Measurements from ENCODE around the gene OSCAR. TPM values are rescaled to one million over a fixed set of nuclear protein-coding genes. Genes with fewer than 3 reads are reported as not detected.

OSCAR gene
- polyA plus RNA-seq (ENCODE audit: insufficient read length in 4 of 4): under 1 TPM; 0.30 to 0.47 (median 0.36) TPM

GRCh38 chr19:54100561-54100960 is at the start of gene OSCAR:
TSS of gene OSCAR (minus strand) at chr19:54100803. CDS start at chr19:54100792, 11 bp downstream.
- DNase-seq (ENCODE audit: low read depth in 4 of 4, low spot score in 2 of 4): no peak

- DNase-seq (ENCODE audit: low read depth in 4 of 4, low spot score in 2 of 4): no peak
Measured at GRCh38 chr19:54149021-54149812, 48.6 kb upstream of the OSCAR start.

GRCh38 chr19:54148158-54148557 is 47.6 kb upstream of the OSCAR start:
- DNase-seq (ENCODE audit: low read depth in 4 of 4, low spot score in 2 of 4): no peak

GRCh38 chr19:54147676-54148075 is 47.1 kb upstream of the OSCAR start:
- no peak for DNase-seq (ENCODE audit: low read depth in 4 of 4, low spot score in 2 of 4)

- no peak for DNase-seq (ENCODE audit: low read depth in 4 of 4, low spot score in 2 of 4)
Measured at GRCh38 chr19:54145541-54146158, 45.0 kb upstream of the OSCAR start.

GRCh38 chr19:54142166-54142780 is 41.7 kb upstream of the OSCAR start:
- DNase-seq (ENCODE audit: low read depth in 4 of 4, low spot score in 2 of 4): no peak

GRCh38 chr19:54141356-54141755 is 40.8 kb upstream of the OSCAR start:
- DNase-seq (ENCODE audit: low read depth in 4 of 4, low spot score in 2 of 4): no peak

GRCh38 chr19:54138489-54139256 is 38.1 kb upstream of the OSCAR start:
- no peak for DNase-seq (ENCODE audit: low read depth in 4 of 4, low spot score in 2 of 4)

GRCh38 chr19:54137699-54138488 is 37.3 kb upstream of the OSCAR start, which contains the start of gene CNOT3:
TSS of gene CNOT3 (plus strand) at chr19:54137762. CDS start at chr19:54142979, 5,217 bp downstream.
- no peak for DNase-seq (ENCODE audit: low read depth in 4 of 4, low spot score in 2 of 4)

- DNase-seq (ENCODE audit: low read depth in 4 of 4, low spot score in 2 of 4): peak; percentile 98 to 100 (median 99)
Measured at GRCh38 chr19:54136864-54137698, 36.5 kb upstream of the OSCAR start.

- DNase-seq (ENCODE audit: low read depth in 4 of 4, low spot score in 2 of 4): no peak
Measured at GRCh38 chr19:54136086-54136863, 35.7 kb upstream of the OSCAR start.

GRCh38 chr19:54133957-54134590 is 33.5 kb upstream of the OSCAR start:
- DNase-seq (ENCODE audit: low read depth in 4 of 4, low spot score in 2 of 4): no peak

- no peak for DNase-seq (ENCODE audit: low read depth in 4 of 4, low spot score in 2 of 4)
Measured at GRCh38 chr19:54133312-54133956, 32.8 kb upstream of the OSCAR start.

GRCh38 chr19:54129617-54129996 is 29.0 kb upstream of the OSCAR start:
- no peak for DNase-seq (ENCODE audit: low read depth in 4 of 4, low spot score in 2 of 4)

GRCh38 chr19:54128796-54129616 is 28.4 kb upstream of the OSCAR start:
- DNase-seq (ENCODE audit: low read depth in 4 of 4, low spot score in 2 of 4): no peak

- no peak for DNase-seq (ENCODE audit: low read depth in 4 of 4, low spot score in 2 of 4)
Measured at GRCh38 chr19:54128441-54128725, 27.8 kb upstream of the OSCAR start.

All from left renal cortex interstitium (tissue), 4 donors.